Omental fat pad (tissue), 4 donors: ENCODE results near the gene KIAA0930. TPM values are rescaled to one million over a fixed set of nuclear protein-coding genes. Genes with fewer than 3 reads are reported as not detected.
A peak's percentile ranks its signal among the peaks of the same experiment; 100 is the strongest.

Experiments
- ATAC-seq: fragments of 150-250 bp; one replicate; pipeline ENCODE4 v1.9.1; 2016; ENCODE audit warnings: mild to moderate bottlenecking, moderate library complexity; ENCODE audit not compliant: low FRiP score
- DNase-seq: peaks from one replicate; pipeline ENCODE4 v3.0.0-alpha.2; 2019; ENCODE audit warnings: low spot score
- total RNA-seq, 4 donors: library from RNA; depleted of rRNA; stranded (reverse); fragments of >200 nt; gene quantifications; one replicate each; pipeline ENCODE4 v1.1.0, GENCODE V29; 2016
- TF ChIP-seq, protein P1 (sequence below), 3 donors: fragments of 450-650 bp; IDR thresholded peaks; one replicate each; pipeline ENCODE4 v1.5.1; 2016 to 2017; ENCODE audit warnings: antibody characterized with exemption in 3 of 3, mild to moderate bottlenecking in 3 of 3, moderate library complexity in 2 of 3

The KIAA0930 gene
- total RNA-seq, 4 donors from 2014 or later = 27.4 to 58.8 (median 50.2) TPM

DNA sequence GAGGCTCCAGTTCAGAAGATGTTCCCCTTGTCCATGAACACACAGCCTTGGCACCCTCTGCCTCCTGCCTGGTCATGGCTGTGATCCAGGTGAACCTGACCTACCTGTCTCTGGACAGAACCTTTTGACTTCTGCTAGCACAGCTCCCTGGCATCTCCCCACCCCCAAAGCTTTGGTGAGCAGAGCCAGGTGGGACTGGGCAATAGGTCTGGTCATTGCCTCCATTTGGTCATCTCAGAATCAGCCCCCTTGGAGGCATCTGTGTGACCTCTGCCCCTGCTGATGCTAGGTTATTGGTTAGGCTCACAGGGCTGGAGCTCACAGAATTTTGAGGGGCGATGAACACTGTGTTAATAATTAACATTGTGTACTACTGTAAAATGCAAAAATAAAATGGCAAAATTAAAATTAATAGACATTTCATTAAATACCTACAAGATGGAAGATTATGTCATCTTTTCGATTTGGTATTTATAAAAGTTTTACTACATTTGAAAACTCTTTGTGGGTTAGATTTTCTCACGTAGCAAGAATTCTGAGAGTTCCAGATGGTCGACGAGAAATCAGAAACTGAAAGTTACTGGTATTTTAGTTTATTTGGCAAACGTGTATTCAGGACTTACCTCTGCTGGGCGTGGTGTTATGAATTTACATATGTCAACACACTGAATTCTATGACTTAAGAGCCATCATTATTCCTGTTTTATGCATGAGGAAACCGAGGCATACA lies 8.3 kb upstream of the KIAA0930 start:
- ATAC-seq = no peak
- TF ChIP-seq, protein P1, sequence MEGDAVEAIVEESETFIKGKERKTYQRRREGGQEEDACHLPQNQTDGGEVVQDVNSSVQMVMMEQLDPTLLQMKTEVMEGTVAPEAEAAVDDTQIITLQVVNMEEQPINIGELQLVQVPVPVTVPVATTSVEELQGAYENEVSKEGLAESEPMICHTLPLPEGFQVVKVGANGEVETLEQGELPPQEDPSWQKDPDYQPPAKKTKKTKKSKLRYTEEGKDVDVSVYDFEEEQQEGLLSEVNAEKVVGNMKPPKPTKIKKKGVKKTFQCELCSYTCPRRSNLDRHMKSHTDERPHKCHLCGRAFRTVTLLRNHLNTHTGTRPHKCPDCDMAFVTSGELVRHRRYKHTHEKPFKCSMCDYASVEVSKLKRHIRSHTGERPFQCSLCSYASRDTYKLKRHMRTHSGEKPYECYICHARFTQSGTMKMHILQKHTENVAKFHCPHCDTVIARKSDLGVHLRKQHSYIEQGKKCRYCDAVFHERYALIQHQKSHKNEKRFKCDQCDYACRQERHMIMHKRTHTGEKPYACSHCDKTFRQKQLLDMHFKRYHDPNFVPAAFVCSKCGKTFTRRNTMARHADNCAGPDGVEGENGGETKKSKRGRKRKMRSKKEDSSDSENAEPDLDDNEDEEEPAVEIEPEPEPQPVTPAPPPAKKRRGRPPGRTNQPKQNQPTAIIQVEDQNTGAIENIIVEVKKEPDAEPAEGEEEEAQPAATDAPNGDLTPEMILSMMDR (IDR thresholded peaks at IDR 0.05) = no peak
- no peak for DNase-seq

DNA sequence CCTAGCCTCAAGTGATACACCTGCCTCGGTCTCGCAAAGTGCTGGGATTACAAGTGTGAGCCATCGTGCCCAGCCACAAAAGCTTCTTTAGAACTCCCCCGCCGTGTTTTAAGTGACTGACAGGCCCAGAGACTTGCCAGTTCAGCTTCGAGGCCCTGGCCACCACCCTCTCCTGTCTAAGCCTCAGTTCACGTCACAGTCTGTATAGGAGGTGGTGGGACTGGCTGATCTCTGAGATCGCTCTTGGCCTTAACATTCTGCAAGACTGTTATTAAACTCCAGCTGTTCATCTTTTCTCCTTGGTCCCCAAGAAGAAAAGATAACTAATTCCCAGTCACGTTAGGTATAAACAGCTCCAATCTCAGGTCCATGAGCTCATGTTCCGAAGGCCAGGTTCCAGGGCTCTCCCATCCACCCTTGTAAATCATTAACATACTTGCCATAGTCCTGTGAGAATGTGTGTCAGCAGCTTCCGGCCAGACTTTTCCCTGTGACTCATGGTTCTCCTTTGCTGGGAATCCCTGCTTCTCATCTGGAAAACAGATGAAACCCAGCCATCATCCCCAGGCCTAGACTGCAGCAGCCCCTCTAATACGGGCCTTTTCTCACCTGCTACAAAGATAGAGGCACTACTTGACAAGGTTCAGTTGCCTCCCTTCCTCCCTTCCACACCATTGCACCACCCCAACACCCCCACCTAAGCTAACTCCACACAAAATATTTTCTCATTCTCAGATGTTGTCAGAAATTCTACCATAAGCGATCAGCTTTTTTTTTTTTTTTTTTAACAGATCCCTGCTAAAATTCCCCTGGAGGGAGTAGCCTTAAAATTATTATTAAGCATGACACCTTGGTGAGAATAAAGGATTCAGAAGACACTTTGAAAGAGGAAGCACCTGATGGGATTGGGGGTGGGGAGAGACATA lies 5.6 kb upstream of the KIAA0930 start:
- ATAC-seq = peak; percentile 83
- TF ChIP-seq, protein P1 (IDR thresholded peaks at IDR 0.05) = no peak
- no peak for DNase-seq

DNA sequence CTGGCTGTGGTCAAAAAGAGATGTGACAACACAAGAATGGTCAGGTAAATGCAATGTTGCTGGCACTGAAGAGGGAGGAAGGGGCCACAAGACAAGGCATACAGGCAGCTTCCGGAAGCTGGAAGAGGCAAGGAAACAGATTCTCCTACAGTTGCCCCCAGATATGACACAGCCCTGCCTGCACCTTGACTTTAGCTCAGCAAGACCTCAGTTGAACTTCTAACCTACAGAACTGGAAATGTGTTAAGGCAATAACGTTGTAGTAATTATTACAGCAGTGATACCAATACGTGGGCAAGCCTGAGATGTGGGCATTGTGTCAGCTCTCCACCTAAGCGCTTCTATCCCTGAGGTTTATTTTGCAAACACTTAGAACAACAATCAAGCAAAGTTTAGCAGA lies 4.2 kb upstream of the KIAA0930 start:
- ATAC-seq = no peak
- DNase-seq = no peak
- TF ChIP-seq, protein P1 (IDR thresholded peaks at IDR 0.05) = no peak

DNA sequence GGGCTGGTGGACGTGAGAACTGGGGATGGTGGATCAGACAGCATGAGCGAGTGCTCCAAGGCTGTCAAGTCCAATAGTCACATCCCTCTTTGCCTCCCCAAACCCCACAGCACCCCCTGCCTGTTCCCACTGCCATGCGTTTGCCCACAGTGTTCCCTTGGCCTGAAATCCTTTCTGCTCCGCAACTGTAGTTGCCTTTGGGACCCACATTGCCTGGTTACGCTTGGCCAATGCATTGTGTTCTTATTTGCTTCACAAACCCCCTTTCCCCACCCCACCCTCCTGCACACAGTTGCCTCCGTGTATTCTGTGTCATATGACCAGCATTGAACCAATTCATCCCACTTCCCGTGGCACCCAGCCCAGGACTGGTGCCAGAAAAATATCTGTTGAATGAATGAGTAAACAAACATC lies 2.1 kb upstream of the KIAA0930 start:
- DNase-seq = no peak
- ATAC-seq = no peak
- TF ChIP-seq, protein P1 (IDR thresholded peaks at IDR 0.05) = no peak

DNA sequence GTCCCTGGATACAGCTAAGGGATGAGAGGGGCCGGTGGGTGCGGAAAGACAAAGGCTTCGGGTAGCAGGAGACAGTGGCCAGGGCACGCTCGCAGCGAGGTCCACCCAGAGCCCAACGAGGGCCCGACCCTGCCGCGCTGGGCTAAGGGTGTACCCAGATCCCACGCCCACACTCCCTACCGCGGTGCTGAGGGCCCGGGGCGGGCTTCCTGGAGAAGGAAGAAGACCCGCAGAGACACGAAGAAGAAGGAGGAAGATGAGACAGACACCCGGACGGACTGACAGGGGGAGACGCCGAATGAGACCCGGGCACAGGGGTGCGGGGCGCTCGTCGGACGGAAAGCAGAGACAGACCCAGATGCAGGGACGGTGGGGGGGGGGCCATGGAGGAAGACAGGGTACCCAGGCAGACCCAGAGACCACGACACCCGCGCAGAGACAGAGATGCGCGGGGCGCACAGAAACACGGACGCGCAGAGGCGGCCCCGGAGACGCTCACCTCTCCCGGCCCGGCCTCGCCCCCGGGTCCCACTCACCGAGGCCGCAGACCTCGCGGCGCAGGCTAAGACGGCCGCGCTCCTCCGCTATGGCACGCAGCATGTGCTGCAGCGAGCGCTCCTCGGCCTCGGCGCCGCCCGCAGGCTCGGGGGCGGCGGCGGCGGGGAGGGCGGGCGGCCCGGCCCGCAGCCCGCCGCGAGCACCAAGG lies 437 bp downstream of the KIAA0930 start:
- TF ChIP-seq, protein P1 (IDR thresholded peaks at IDR 0.05) = no peak
- DNase-seq = no peak
- peak; percentile 25 for ATAC-seq

DNA sequence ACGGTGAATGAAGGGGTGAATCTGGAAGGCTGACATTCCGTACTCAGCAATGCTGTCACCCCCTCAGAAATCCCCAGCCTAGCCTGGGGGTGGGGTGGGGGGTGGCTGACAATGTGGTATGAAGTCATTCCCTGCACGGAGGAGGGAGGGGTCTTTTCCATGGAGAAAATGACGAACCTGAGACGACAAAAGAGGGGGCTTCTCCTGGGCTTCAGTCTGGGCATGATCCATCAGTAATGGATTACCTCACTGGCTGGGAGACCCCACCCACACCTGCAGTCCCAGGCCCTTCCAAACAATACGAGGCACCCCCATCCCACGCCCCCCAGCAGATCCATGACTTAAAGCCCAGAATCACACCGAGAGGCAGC lies 1.0 kb downstream of the KIAA0930 start:
- TF ChIP-seq, protein P1 (IDR thresholded peaks at IDR 0.05) = no peak
- DNase-seq = no peak
- no peak for ATAC-seq
